Measurements from ENCODE around the gene CCDC112. TPM values are rescaled to one million over a fixed set of nuclear protein-coding genes. Genes with fewer than 3 reads are reported as not detected.
A peak's percentile ranks its signal among the peaks of the same experiment; 100 is the strongest.
"Not testable (repeated sequence)": the region's sequence is repeated elsewhere in the genome, so short reads cannot be mapped to it uniquely, and the experiment has no call there.

Gene CCDC112
- total and polyA plus RNA-seq, 9 donors = 8.0 to 11.5 (median 10.2) TPM

DNA sequence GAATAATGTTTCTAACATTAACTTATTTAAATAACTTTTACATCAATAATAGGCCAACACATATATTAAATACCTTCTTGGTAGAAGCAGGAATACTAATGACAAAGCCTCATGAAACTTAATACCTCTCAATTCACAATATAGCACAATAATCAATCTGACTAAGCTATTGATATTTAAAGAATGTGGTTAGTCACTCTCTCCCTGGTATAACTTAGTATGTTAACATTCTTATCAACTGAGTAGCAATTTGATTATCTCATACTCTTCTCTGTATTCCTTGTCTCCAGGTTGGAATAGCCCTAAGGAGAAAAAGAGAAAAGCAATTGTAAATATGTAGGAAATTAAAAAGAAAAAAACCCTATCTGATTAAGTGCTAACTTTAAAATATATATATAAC is 28.8 kb downstream of the CCDC112 start:
- Histone ChIP-seq H3K9me3 (replicated peaks; ENCODE audit: control insufficient read depth, low read depth, low read length) (no peaks in the 10 kb centered on the region), H3K4me1 (ENCODE audit: control insufficient read depth, insufficient read depth, low read length) (no peaks in the 10 kb centered on the region), H3K36me3 (ENCODE audit: control insufficient read depth, insufficient read depth, low read length) (peaks cover 4% of the 10 kb centered on the region), H3K27ac (ENCODE audit: low read length) (no peak overlapping the region), H3K4me3 (ENCODE audit: low read length) (no peak overlapping the region), H3K27me3 (ENCODE audit: control insufficient read depth, insufficient read depth, low read length) (no peaks in the 10 kb centered on the region)
- DNase-seq = no peak

DNA sequence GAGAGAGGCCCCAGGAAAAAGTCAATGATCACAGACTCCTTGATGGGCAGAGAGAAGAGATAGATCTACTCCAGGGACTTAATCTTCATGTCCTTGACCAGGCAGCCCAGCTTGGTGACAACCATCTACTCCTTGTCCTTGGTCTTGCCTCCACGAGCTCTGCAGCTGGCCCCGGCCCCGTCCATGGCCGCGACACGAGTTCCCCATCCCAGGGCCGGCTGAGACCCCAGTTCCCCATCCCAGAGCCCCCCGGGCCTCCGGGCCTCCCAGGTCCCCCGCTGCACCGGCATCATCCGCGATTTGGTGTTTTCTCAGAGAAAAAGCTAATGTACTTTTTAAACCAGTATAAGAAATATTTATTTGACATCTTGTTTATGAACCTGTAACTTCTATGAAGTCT is 31.2 kb downstream of the CCDC112 start:
- Histone ChIP-seq H3K4me3 (ENCODE audit: low read length) (no peak overlapping the region), H3K9me3 (replicated peaks; ENCODE audit: control insufficient read depth, low read depth, low read length) (no peaks in the 10 kb centered on the region), H3K36me3 (ENCODE audit: control insufficient read depth, insufficient read depth, low read length) (peaks cover 4% of the 10 kb centered on the region), H3K4me1 (ENCODE audit: control insufficient read depth, insufficient read depth, low read length) (peaks cover 3% of the 10 kb centered on the region), H3K27me3 (ENCODE audit: control insufficient read depth, insufficient read depth, low read length) (no peaks in the 10 kb centered on the region), H3K27ac (ENCODE audit: low read length) (no peak overlapping the region)
- 94% methylated on average over 6 of the region's 13 CpGs for WGBS (ENCODE audit: insufficient coverage)
- DNase-seq = peak; percentile 1

DNA sequence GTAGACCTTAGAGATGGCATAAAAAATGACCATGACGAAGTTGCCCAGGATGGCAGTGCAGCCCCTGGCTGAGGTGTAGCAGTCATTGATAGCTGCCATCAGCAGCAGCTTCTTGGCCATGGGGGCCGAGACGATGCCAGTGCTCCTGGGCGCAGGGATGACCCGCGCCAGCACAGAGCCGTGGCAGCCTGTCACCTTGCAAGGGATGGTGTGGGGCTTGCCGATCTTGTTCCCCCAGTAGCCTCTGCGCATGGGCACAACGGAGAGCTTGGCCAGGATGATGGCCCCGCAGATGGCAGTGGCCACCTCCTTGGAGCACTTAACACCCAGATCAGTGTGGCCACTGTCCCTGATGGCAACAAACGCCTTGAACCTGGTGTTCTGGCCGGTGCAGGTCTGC is 31.7 kb downstream of the CCDC112 start:
- Histone ChIP-seq H3K27ac (ENCODE audit: low read length) (no peak overlapping the region), H3K27me3 (ENCODE audit: control insufficient read depth, insufficient read depth, low read length) (no peaks in the 10 kb centered on the region), H3K4me1 (ENCODE audit: control insufficient read depth, insufficient read depth, low read length) (peaks cover 3% of the 10 kb centered on the region), H3K9me3 (replicated peaks; ENCODE audit: control insufficient read depth, low read depth, low read length) (no peaks in the 10 kb centered on the region), H3K36me3 (ENCODE audit: control insufficient read depth, insufficient read depth, low read length) (peaks cover 4% of the 10 kb centered on the region), H3K4me3 (ENCODE audit: low read length) (no peak overlapping the region)
- DNase-seq = no peak
- WGBS (ENCODE audit: insufficient coverage) = 94% methylated on average over 13 of the region's 13 CpGs

DNA sequence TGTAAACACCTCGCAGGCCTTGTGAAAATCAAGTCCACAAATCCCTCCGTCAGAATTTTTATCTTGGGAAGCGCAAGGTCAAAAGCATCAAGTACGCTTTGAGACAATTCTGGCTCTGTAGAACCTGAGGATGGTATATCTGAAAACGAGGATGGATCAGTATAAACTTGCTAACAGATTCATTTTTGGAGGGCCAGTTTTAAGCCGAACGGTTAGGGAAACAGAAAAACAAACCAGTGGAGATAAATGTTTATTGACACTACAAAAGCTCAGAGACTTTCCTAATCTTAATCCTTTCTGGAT is 33.4 kb downstream of the CCDC112 start:
- WGBS (ENCODE audit: insufficient coverage) = 0% methylated on average over 2 of the region's 7 CpGs
- peaks cover 4% of the 10 kb centered on the region for H3K36me3 ChIP-seq (ENCODE audit: control insufficient read depth, insufficient read depth, low read length)
- H3K4me3 ChIP-seq (ENCODE audit: low read length) = peak overlapping the region; percentile 97
- DNase-seq = no peak
- peak overlapping the region; percentile 92 for H3K27ac ChIP-seq (ENCODE audit: low read length)
- H3K4me1 ChIP-seq (ENCODE audit: control insufficient read depth, insufficient read depth, low read length) = peaks cover 3% of the 10 kb centered on the region
- no peaks in the 10 kb centered on the region for H3K27me3 ChIP-seq (ENCODE audit: control insufficient read depth, insufficient read depth, low read length)
- no peaks in the 10 kb centered on the region for H3K9me3 ChIP-seq (replicated peaks; ENCODE audit: control insufficient read depth, low read depth, low read length)

DNA sequence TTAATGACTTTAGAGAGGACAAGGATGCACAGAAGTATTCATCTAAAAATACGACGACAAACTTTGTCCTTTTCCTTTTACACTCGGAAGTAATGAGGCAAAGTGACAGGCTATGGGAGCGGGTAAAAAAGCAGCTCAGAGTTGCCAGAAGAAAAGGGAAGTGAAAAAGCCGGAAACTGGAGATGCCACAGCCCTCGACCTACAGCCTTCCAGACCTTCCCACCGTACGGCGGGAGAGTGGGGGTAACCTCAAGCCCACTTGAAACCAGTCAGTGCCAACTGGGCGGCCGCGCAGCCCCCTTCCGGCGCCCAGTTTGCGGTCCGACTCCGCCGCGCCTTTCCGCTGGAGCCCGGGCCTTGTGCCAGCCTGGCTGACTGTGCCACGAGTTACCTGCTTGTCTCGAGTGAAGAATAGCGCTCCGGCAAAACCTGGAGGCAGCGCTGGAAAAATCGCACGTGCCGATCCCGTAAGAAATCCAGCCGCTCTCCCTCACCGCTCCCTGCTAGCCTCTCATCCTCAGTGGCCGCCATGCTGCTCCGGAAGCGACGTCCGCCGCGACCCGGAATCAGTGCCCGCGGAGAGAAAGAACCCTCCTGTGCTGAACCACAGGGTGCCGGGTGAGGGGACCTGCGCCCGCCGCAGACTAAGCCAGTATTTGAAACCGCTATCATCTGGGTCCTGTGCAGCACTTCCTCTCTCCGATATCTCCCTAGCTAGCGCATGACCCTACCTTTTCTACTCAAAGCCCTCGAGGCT is 34.0 kb downstream of the CCDC112 start, which contains the start of gene PGGT1B:
TSS of gene PGGT1B (minus strand) at position 557 of the 757 bp plus-strand sequence. CDS start at position 531, 26 bp downstream.
- no peaks in the 10 kb centered on the region for H3K9me3 ChIP-seq (replicated peaks; ENCODE audit: control insufficient read depth, low read depth, low read length)
- peaks cover 3% of the 10 kb centered on the region for H3K4me1 ChIP-seq (ENCODE audit: control insufficient read depth, insufficient read depth, low read length)
- peaks cover 4% of the 10 kb centered on the region for H3K36me3 ChIP-seq (ENCODE audit: control insufficient read depth, insufficient read depth, low read length)
- under 1% methylated on average over 37 of the region's 50 CpGs for WGBS (ENCODE audit: insufficient coverage)
- peak within 1 kb of the TSS; percentile 97 for H3K4me3 ChIP-seq (ENCODE audit: low read length)
- H3K27ac ChIP-seq (ENCODE audit: low read length) = peak within 1 kb of the TSS; percentile 92
- DNase-seq = peak; percentile 85
- H3K27me3 ChIP-seq (ENCODE audit: control insufficient read depth, insufficient read depth, low read length) = no peaks in the 10 kb centered on the region

DNA sequence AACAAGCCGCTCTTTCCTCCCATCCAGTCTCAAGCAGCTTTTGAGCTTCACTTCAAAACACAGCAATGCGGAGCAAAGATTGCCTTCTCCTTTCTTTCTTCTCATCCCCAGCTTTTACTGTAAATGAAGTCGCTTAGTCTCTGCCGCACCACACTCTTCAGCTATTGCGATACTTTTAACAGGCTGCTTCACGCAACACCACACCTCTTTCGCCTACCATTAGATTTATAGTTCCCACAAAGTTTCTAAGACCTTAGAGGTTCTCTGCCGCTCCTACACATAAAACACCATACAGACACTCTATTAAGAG is 34.5 kb downstream of the CCDC112 start:
- no peaks in the 10 kb centered on the region for H3K27me3 ChIP-seq (ENCODE audit: control insufficient read depth, insufficient read depth, low read length)
- peaks cover 4% of the 10 kb centered on the region for H3K36me3 ChIP-seq (ENCODE audit: control insufficient read depth, insufficient read depth, low read length)
- H3K27ac ChIP-seq (ENCODE audit: low read length) = peak overlapping the region; percentile 92
- peaks cover 3% of the 10 kb centered on the region for H3K4me1 ChIP-seq (ENCODE audit: control insufficient read depth, insufficient read depth, low read length)
- DNase-seq = no peak
- H3K4me3 ChIP-seq (ENCODE audit: low read length) = peak overlapping the region; percentile 97
- WGBS (ENCODE audit: insufficient coverage) = 4% methylated on average over 5 of the region's 8 CpGs
- H3K9me3 ChIP-seq (replicated peaks; ENCODE audit: control insufficient read depth, low read depth, low read length) = no peaks in the 10 kb centered on the region

DNA sequence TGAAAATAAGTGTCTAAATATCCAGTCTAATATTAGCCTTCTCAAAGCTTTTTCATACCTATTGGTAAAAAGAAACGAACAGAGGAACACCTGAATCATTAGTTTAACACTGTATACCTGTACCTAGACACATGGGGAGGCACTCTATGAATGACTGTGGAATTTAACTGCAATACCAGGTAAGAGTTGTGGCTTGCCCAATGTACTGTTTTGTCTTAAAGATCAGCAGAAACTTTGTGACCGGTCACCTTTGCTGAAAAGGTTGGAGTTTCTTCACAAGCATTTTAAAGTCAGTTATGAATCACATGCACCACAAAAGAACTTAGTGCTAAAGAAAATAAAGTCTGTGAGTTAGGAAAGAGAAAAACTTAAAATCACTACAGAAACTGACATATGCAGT is 36.2 kb downstream of the CCDC112 start:
- no peak overlapping the region for H3K27ac ChIP-seq (ENCODE audit: low read length)
- whole genome bisulfite sequencing (ENCODE audit: insufficient coverage) = no CpG with 5 or more reads among the region's 2 CpGs
- H3K9me3 ChIP-seq (replicated peaks; ENCODE audit: control insufficient read depth, low read depth, low read length) = no peaks in the 10 kb centered on the region
- no peak for DNase-seq
- H3K27me3 ChIP-seq (ENCODE audit: control insufficient read depth, insufficient read depth, low read length) = no peaks in the 10 kb centered on the region
- no peak overlapping the region for H3K4me3 ChIP-seq (ENCODE audit: low read length)
- H3K4me1 ChIP-seq (ENCODE audit: control insufficient read depth, insufficient read depth, low read length) = peaks cover 3% of the 10 kb centered on the region
- H3K36me3 ChIP-seq (ENCODE audit: control insufficient read depth, insufficient read depth, low read length) = peaks cover 4% of the 10 kb centered on the region

DNA sequence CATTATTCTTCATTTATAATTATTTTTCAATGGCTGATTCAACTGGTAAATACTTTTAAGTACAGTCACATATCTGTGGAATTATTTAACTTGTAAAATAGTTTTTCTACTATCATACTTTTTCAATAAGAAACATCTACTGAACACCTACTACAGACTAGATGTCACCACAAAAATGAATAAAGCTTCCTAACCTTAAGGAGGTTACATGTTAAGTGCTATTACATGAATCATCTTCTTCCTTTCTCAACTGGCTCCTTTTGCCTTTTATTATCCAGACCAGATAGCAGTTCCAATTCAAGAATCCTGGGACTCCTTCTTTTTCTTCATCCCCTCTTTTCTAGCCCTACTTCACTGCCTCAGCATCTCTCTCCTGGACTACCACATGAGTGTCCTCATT is 38.5 kb downstream of the CCDC112 start:
- no peak overlapping the region for H3K27ac ChIP-seq (ENCODE audit: low read length)
- no peak overlapping the region for H3K4me3 ChIP-seq (ENCODE audit: low read length)
- no peaks in the 10 kb centered on the region for H3K9me3 ChIP-seq (replicated peaks; ENCODE audit: control insufficient read depth, low read depth, low read length)
- peaks cover 3% of the 10 kb centered on the region for H3K4me1 ChIP-seq (ENCODE audit: control insufficient read depth, insufficient read depth, low read length)
- H3K27me3 ChIP-seq (ENCODE audit: control insufficient read depth, insufficient read depth, low read length) = no peaks in the 10 kb centered on the region
- no peak for DNase-seq
- H3K36me3 ChIP-seq (ENCODE audit: control insufficient read depth, insufficient read depth, low read length) = no peaks in the 10 kb centered on the region

DNA sequence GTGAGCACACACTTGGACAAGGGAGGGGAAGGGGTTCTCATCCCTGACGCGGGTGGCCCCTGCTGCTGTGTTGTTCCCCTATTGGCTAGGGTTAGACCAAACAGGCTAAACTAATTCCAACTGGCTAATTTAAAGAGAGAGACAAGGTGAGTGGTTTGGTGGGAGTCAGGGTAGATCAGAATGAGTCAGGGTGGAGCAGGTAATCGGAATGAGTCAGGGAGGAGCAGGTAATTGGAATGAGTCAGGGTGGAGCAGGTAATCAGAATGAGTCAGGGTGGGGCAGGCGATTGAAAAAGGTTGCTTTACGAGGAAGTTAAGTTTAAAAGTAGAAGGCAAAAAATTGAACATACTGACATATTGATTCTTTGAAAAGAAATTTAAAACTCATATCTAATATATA is 47.1 kb downstream of the CCDC112 start:
- 97% methylated on average over 3 of the region's 5 CpGs for WGBS (ENCODE audit: insufficient coverage)
- not testable (repeated sequence) for H3K36me3 ChIP-seq (ENCODE audit: control insufficient read depth, insufficient read depth, low read length); H3K27ac ChIP-seq (ENCODE audit: low read length); H3K27me3 ChIP-seq (ENCODE audit: control insufficient read depth, insufficient read depth, low read length); H3K4me1 ChIP-seq (ENCODE audit: control insufficient read depth, insufficient read depth, low read length); DNase-seq; H3K9me3 ChIP-seq (replicated peaks; ENCODE audit: control insufficient read depth, low read depth, low read length); H3K4me3 ChIP-seq (ENCODE audit: low read length)

DNA sequence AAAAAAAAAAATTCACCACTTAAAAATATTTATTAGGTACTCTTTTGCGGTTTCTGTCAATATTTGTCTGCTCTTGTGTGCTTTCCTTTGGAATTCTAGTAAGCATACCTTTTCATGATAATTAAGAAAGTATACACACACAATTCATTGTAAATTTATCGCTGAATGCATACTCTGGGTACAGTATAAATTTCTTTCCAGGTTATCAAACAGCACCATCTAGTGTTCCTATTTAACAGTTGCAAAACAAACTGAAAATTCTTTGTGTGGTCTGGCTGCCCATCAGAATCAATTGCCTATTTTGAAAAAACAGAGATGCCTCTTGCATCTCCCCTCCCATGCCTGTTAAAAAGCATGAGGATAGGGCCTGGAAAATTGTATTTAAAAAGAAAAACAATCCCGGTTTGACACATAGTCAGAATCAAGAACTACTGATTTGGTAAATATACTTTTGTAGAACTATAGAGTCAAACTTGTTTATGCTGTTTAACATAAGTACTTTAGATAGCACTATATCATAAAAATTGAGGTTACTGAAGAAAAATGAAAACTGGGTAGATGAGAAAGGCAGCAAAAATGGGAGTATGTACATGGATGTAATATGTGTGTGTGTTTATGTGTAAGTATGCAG is 50.0 kb downstream of the CCDC112 start:
- Histone ChIP-seq H3K27me3 (ENCODE audit: control insufficient read depth, insufficient read depth, low read length) (no peaks in the 10 kb centered on the region), H3K9me3 (replicated peaks; ENCODE audit: control insufficient read depth, low read depth, low read length) (no peaks in the 10 kb centered on the region), H3K4me3 (ENCODE audit: low read length) (no peak overlapping the region), H3K4me1 (ENCODE audit: control insufficient read depth, insufficient read depth, low read length) (no peaks in the 10 kb centered on the region), H3K36me3 (ENCODE audit: control insufficient read depth, insufficient read depth, low read length) (peaks cover 1% of the 10 kb centered on the region), H3K27ac (ENCODE audit: low read length) (no peak overlapping the region)
- no CpG with 5 or more reads among the region's 3 CpGs for WGBS (ENCODE audit: insufficient coverage)
- peak; percentile 52 for DNase-seq

DNA sequence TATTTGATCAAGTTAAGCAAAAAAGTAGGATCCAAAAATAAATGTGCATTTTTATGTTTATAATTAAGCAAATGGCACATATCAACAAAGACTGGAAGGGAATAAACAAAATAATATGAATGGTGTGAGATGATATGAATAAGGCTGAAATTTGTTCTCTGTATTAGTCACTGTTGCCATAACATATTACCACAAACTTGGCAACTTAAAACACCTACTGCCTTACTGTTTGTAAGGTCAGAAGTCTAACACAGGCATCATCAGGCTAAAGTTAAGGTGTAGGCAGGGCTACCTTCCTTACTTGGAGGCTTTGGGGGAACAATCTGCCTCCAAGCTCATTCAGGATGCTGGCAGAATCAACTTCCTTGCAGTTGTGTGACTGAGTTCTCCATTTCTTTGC is 53.0 kb downstream of the CCDC112 start:
- H3K4me1 ChIP-seq (ENCODE audit: control insufficient read depth, insufficient read depth, low read length) = no peaks in the 10 kb centered on the region
- H3K27me3 ChIP-seq (ENCODE audit: control insufficient read depth, insufficient read depth, low read length) = no peaks in the 10 kb centered on the region
- no peak for DNase-seq
- no peak overlapping the region for H3K27ac ChIP-seq (ENCODE audit: low read length)
- no peak overlapping the region for H3K4me3 ChIP-seq (ENCODE audit: low read length)
- peaks cover 14% of the 10 kb centered on the region for H3K36me3 ChIP-seq (ENCODE audit: control insufficient read depth, insufficient read depth, low read length)
- H3K9me3 ChIP-seq (replicated peaks; ENCODE audit: control insufficient read depth, low read depth, low read length) = no peaks in the 10 kb centered on the region
